ENCODE measurements around the gene FASTKD2.
"Not testable (repeated sequence)": the region's sequence is repeated elsewhere in the genome, so short reads cannot be mapped to it uniquely, and the experiment has no call there.

FASTKD2 gene

GRCh38 chr2:206792645-206793044 is 27.2 kb downstream of the FASTKD2 start:
- DNase-seq, result no peak

- DNase-seq, result no peak
Measured at GRCh38 chr2:206797376-206797775, 32.0 kb downstream of the FASTKD2 start.

GRCh38 chr2:206798000-206798399 is 32.6 kb downstream of the FASTKD2 start:
- DNase-seq, result no peak

DNA sequence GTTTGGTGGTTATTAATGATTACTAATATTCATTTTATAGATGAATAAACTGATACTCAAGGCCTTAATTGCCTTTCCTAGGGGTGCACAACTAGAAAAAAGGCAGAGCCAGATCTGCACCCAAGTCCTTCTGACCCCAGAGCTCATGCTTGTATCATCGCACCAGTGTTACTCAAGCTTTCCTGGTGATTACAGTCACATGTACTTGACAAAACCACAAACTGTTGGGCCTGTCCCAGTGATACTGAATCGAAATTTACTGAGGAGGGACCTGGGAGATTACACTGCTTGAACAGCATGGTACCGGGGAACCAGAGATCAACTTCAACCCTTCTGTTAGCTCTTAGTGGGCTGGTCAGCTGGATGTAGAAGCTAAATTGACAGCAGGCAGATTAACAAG is 33.7 kb downstream of the FASTKD2 start:
- DNase-seq, result no peak

- peak; percentile 74 for DNase-seq
Measured at GRCh38 chr2:206800506-206801417, 35.4 kb downstream of the FASTKD2 start.

DNA sequence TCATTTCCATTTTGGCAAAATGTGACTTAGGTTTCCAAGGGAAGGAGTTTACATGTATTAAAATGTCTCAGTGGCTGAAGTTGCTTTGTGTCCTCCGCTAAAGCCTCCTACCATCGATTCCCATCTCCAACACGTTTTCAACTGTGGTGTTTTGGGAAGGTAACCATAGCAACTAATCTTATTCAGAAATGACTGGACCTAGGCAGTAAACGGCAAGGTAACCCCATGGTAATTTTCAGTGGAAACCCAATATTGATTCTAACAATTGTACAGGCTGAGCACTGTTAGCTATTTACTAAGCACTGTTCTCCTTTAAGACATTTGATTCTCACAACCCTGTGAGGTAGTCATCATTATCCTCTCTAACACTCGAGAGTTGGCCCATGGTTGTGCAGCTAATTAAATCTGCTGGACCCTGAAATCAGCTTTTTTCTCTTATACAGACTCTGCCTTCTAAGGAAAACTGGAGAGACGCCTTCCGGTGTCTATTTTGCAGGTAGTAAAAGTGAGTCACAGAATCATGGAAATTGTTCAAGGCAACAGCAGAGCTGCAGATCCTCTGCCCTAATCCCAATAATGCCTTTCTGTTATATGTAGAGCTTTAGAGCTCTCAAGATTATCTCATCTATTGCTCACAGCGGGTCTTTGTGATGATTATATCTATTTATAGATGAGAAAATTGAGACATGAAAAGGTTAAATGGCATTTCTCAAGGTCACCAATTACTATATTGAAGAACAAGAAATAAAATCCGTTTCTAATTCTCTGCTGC is 36.2 kb downstream of the FASTKD2 start:
- peak; percentile 71 for DNase-seq

DNA sequence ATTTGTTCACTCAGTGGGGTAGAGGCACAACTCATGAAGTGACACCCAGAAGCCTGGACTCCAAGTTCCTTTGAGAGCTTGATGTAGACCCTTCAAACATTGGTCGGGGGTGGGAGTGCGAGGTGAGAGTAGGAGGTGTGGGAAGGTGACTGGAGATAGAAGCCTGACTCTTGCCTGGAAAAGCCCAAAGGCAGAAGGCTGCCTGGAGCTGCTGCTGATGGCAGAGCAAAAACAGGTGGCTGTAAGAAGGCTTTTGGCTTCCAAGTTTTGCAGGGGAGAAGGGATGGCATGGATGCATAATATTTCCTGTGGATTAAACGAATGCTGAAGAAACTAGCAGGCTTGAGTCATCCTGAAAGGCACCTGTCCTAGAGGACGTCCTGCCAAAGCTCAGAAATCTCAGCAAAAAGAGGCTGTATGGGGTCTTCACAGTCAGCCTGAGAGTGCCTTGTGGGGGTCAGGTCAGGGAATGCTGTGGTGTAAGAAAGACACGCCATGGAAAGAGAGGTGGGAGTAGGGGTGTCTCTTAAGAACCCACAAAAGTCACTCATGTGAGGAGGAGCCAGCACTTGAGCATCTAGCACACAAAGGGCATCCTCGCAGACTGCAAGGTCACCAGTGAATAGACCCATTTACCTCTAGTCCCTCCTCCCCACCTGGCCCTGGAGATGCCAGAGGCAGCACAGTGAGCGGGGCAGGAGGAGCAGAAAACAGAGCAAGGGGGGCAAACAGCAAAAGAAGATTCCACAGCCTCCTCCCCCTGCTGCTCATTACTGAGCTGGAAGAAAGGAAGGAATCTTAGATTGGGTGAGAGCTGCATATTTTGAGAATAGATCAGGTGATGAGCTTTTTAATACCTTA is 37.5 kb downstream of the FASTKD2 start:
- DNase-seq, result no peak

- DNase-seq, result no peak
Measured at GRCh38 chr2:206804326-206804725, 38.9 kb downstream of the FASTKD2 start.

- peak; percentile 48 for DNase-seq
Measured at GRCh38 chr2:206805887-206806607, 40.6 kb downstream of the FASTKD2 start.

GRCh38 chr2:206807624-206808023 is 42.2 kb downstream of the FASTKD2 start:
- not testable (repeated sequence) for DNase-seq

- DNase-seq, result not testable (repeated sequence)
Measured at GRCh38 chr2:206812471-206812870, 47.1 kb downstream of the FASTKD2 start.

DNA sequence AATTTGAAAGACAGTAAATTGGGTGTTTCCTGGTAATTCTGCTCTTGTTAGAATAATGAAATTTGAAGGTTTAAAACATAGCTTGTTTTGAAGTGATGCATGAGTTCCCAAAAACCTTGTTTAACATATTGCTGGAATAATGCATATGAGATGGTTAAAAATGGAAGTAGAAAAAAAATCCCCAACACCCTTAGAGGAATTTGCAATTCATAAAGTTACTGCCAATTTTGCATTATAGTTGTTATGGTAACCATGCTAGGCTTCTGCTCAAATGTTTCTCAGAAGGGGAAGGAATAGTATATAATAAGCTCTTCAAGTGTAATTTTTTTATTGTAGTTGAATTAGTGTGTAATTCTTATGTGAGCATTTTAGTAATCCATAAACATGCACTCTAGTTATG is 49.1 kb downstream of the FASTKD2 start:
- DNase-seq, result no peak

GRCh38 chr2:206820807-206821206 is 55.4 kb downstream of the FASTKD2 start:
- no peak for DNase-seq

DNA sequence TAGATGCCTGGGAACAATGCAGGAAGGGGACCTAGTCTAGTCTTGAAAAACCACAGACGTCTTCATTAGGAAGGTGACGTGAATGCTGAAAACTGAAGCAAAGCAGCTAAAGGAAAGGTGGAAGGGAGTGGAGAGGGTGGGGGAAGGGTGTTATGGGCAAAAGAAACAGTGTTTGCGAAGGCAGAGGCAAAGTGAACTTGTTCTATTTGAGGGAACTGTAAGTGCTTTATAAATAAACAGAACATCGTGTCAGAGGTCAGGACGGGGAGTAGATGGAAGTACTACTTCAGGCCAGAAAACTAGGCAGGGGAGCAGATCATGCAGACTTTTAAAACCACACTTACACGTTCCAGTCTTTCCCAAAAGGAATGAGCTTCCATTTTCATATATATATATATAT is 57.8 kb downstream of the FASTKD2 start:
- no peak for DNase-seq

GRCh38 chr2:206824087-206824618 is 58.7 kb downstream of the FASTKD2 start:
- DNase-seq, result no peak

- DNase-seq, result no peak
Measured at GRCh38 chr2:206824993-206825392, 59.6 kb downstream of the FASTKD2 start.

DNA sequence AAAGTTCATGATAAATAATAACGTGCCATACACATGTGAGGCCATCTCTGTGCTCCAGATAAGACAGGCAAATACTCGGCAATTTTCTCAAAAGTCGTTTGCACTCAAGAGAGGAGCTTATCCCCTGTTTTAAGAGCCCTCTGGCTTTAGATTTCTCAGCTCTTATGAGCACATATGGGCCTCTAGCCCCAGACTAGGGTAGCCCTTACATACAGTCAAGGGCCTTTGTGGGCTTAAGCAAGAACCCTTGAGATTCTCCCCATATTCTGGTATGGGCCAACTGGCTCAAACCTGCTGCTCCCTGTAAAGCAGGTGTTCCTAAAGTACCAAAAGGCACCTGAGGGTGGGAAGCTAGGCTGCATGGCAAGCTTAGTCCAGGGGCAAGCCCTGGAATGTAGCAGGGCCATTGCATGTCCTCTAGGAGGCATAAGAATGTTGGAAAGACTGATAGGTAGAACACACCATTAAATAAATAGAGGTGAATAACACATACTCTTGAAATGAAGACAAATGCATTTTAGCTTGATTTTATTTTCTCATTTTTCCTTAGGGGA is 66.1 kb downstream of the FASTKD2 start:
- no peak for DNase-seq

- no peak for DNase-seq
Measured at GRCh38 chr2:206832873-206833272, 67.5 kb downstream of the FASTKD2 start.

- DNase-seq, result no peak
Measured at GRCh38 chr2:206833291-206833690, 67.9 kb downstream of the FASTKD2 start.

GRCh38 chr2:206836722-206837121 is 71.3 kb downstream of the FASTKD2 start:
- no peak for DNase-seq

- DNase-seq, result peak; percentile 75
Measured at GRCh38 chr2:206837775-206838174, 72.4 kb downstream of the FASTKD2 start.

DNA sequence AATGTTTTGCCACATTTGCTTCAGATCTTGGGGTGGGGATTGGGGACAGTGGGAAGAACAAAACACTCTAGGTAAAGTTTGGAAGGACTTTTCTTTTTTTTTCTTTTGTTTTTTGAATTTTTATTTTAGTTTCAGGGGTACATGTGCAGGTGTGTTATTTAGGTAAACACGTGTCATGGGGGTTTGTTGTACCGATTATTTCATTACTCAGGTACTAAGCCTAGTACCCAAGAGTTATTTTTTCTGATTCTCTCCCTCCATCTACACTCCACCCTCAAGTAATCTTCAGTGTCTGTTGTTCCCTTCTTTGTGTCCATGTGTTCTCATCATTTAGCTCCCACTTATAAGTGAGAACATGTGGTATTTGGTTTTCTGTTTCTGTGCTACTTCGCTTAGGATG is 73.3 kb downstream of the FASTKD2 start:
- DNase-seq, result no peak
